H1 (cell line): ENCODE data around the gene SPRR3. TPM values are rescaled to one million over a fixed set of nuclear protein-coding genes. Genes with fewer than 3 reads are reported as not detected.
A peak's percentile ranks its signal among the peaks of the same experiment; 100 is the strongest.

Experiments
- CTCF ChIA-PET: fragments of 300-600 bp; sonication (Branson Sonifier 250); formaldehyde crosslinking; loops from one replicate; lab custom pipeline; 2021; ENCODE audit not compliant: partially characterized antibody; lab: Charles Lee
- POLR2A ChIA-PET: fragments of 300-600 bp; sonication (Branson Sonifier 250); formaldehyde crosslinking; loops from one replicate; lab custom pipeline; 2021; ENCODE audit warnings: inconsistent platforms; ENCODE audit not compliant: partially characterized antibody; lab: Charles Lee
- DNase-seq, 2 experiments: peaks; one replicate each; pipeline versions ENCODE4 v3.0.0 to v3.0.0-alpha.2; 2010 to 2022; ENCODE audit warnings: low spot score in 2 of 2, low read depth in 1 of 2, mixed read lengths in 1 of 2
- FAIRE-seq: peaks from 2 replicates; lab custom pipeline; 2011; peaks lifted over from hg19 to GRCh38; lab: Jason Lieb, UNC
- H2AFZ ChIP-seq: 2 replicates; pipeline ENCODE4 v1.8.1; 2012; ENCODE audit warnings: low read length, inconsistent platforms
- H2AK5ac ChIP-seq: 2 replicates; pipeline ENCODE4 v1.6.1; 2013; ENCODE audit warnings: low read depth, low read length
- H2BK120ac ChIP-seq: replicated peaks from 2 replicates; pipeline ENCODE3; 2013; ENCODE audit warnings: low read depth, low read length, inconsistent platforms
- H2BK12ac ChIP-seq: 2 replicates; pipeline ENCODE4 v1.6.1; 2013; ENCODE audit warnings: low read depth, low read length
- H2BK15ac ChIP-seq: 2 replicates; pipeline ENCODE4 v1.6.1; 2013; ENCODE audit warnings: low read length
- H2BK20ac ChIP-seq: 2 replicates; pipeline ENCODE4 v1.6.1; 2013; ENCODE audit warnings: low read length
- H2BK5ac ChIP-seq: 2 replicates; pipeline ENCODE4 v1.6.1; 2013; ENCODE audit warnings: low read depth, low read length
- H3K14ac ChIP-seq: 2 replicates; pipeline ENCODE4 v1.6.1; 2013; ENCODE audit warnings: inconsistent platforms; ENCODE audit not compliant: insufficient read length
- H3K18ac ChIP-seq: 2 replicates; pipeline ENCODE4 v1.6.1; 2013; ENCODE audit warnings: low read length; ENCODE audit errors: extremely low read depth
- H3K23ac ChIP-seq: 2 replicates; pipeline ENCODE4 v1.6.1; 2013; ENCODE audit warnings: inconsistent platforms; ENCODE audit not compliant: insufficient read length
- H3K23me2 ChIP-seq: 2 replicates; pipeline ENCODE4 v1.6.1; 2013; ENCODE audit warnings: low read depth, low read length
- H3K27ac ChIP-seq: 2 replicates; pipeline ENCODE4 v1.6.1; 2011; ENCODE audit warnings: low read depth, low read length, inconsistent platforms
- H3K27me3 ChIP-seq, 4 experiments: replicated peaks in 1 of 4; 1 replicate in 1 of 4; 2 replicates in 3 of 4; pipeline versions ENCODE4 v1.6.1 to v1.8.1; 2011 to 2013; ENCODE audit warnings: low read length in 3 of 4, mild to moderate bottlenecking in 3 of 4, inconsistent platforms in 2 of 4, mixed read lengths in 2 of 4, moderate library complexity in 1 of 4; ENCODE audit not compliant: control insufficient read depth in 3 of 4, insufficient read depth in 3 of 4; ENCODE audit errors: extremely low read depth in 1 of 4
- H3K36me3 ChIP-seq, 4 experiments: 2 replicates each; pipeline versions ENCODE4 v1.6.1 to v1.8.1; 2011 to 2013; ENCODE audit warnings: mild to moderate bottlenecking in 4 of 4, low read length in 3 of 4, moderate library complexity in 2 of 4, control low read depth in 1 of 4, inconsistent platforms in 1 of 4; ENCODE audit not compliant: insufficient read depth in 4 of 4, control insufficient read depth in 2 of 4
- H3K4ac ChIP-seq: replicated peaks from 2 replicates; pipeline ENCODE3; 2013; ENCODE audit warnings: low read length, low read depth, mixed read lengths, inconsistent platforms; ENCODE audit not compliant: insufficient read length
- H3K4me1 ChIP-seq, 4 experiments: replicated peaks in 1 of 4; 1 replicate in 1 of 4; 2 replicates in 3 of 4; pipeline versions ENCODE4 v1.6.1 to v1.8.1; 2011 to 2013; ENCODE audit warnings: low read length in 3 of 4, inconsistent platforms in 2 of 4, mixed read lengths in 1 of 4; ENCODE audit not compliant: insufficient read depth in 4 of 4, control insufficient read depth in 3 of 4
- H3K4me2 ChIP-seq, 2 experiments: 2 replicates each; pipeline versions ENCODE4 v1.6.1 to v1.8.1; 2011 to 2013; ENCODE audit warnings: low read depth in 2 of 2, low read length in 2 of 2, control low read depth in 1 of 2, inconsistent platforms in 1 of 2, mild to moderate bottlenecking in 1 of 2; ENCODE audit not compliant: insufficient read depth in 1 of 2
- H3K4me3 ChIP-seq, 4 experiments: fragments of 200-600, 300-600 bp in 1 of 4; sonication (generic), shearing (Covaris generic), sonication (Bioruptor Twin) in 1 of 4; 2 replicates each; pipeline versions ENCODE4 v1.5.1 to v1.8.1; 2011 to 2016; ENCODE audit warnings: low read length in 4 of 4, low read depth in 3 of 4, control low read depth in 2 of 4, inconsistent platforms in 2 of 4, mild to moderate bottlenecking in 2 of 4, mixed read lengths in 1 of 4, moderate library complexity in 1 of 4; ENCODE audit not compliant: insufficient read depth in 2 of 4; ENCODE audit errors: extremely low read depth in 1 of 4
- H3K56ac ChIP-seq: replicated peaks from 2 replicates; pipeline ENCODE3; 2013; ENCODE audit warnings: low read depth, mild to moderate bottlenecking, mixed read lengths, low read length, inconsistent platforms; ENCODE audit not compliant: insufficient read length
- H3K79me1 ChIP-seq: 2 replicates; pipeline ENCODE4 v1.6.1; 2013; ENCODE audit warnings: low read depth, low read length, control low read depth
- H3K79me2 ChIP-seq, 2 experiments: 2 replicates each; pipeline versions ENCODE4 v1.6.1 to v1.8.1; 2012 to 2013; ENCODE audit warnings: low read length in 2 of 2, mild to moderate bottlenecking in 2 of 2, inconsistent platforms in 1 of 2; ENCODE audit not compliant: insufficient read depth in 2 of 2, control insufficient read depth in 1 of 2
- H3K9ac ChIP-seq, 4 experiments: replicated peaks in 1 of 4; 1 replicate in 1 of 4; 2 replicates in 3 of 4; pipeline versions ENCODE4 v1.6.1 to v1.8.1; 2011 to 2013; ENCODE audit warnings: low read depth in 3 of 4, low read length in 3 of 4, control low read depth in 2 of 4, mild to moderate bottlenecking in 2 of 4, moderate library complexity in 2 of 4, inconsistent platforms in 1 of 4; ENCODE audit errors: extremely low read depth in 1 of 4
- H3K9me3 ChIP-seq, 2 experiments: 2 replicates each; pipeline versions ENCODE4 v1.6.1 to v1.8.1; 2012 to 2013; ENCODE audit warnings: mild to moderate bottlenecking in 2 of 2, moderate library complexity in 2 of 2, control low read depth in 1 of 2, inconsistent platforms in 1 of 2, low read depth in 1 of 2, low read length in 1 of 2, mixed read lengths in 1 of 2; ENCODE audit not compliant: insufficient read depth in 2 of 2
- H4K20me1 ChIP-seq, 2 experiments: replicated peaks in 1 of 2; 2 replicates each; pipeline versions ENCODE3 to v1.8.1; 2011 to 2013; ENCODE audit warnings: inconsistent platforms in 2 of 2, low read length in 2 of 2, mild to moderate bottlenecking in 1 of 2; ENCODE audit not compliant: insufficient read depth in 2 of 2, control insufficient read depth in 1 of 2
- H4K5ac ChIP-seq: 2 replicates; pipeline ENCODE4 v1.6.1; 2013; ENCODE audit warnings: low read length, low read depth, mixed read lengths, inconsistent platforms; ENCODE audit not compliant: insufficient read length
- H4K8ac ChIP-seq: 2 replicates; pipeline ENCODE4 v1.8.0; 2013; ENCODE audit warnings: mild to moderate bottlenecking, moderate library complexity, low read length, inconsistent platforms; ENCODE audit not compliant: insufficient read depth; ENCODE audit errors: extremely low read depth
- H4K91ac ChIP-seq: replicated peaks from 2 replicates; pipeline ENCODE3; 2013; ENCODE audit warnings: low read length, mixed read lengths, inconsistent platforms; ENCODE audit not compliant: insufficient read length
- CEBPB ChIP-seq: IDR thresholded peaks from 2 replicates; pipeline ENCODE4 v1.6.1; 2012; ENCODE audit warnings: low read depth, low read length
- EGR1 ChIP-seq: IDR thresholded peaks from 2 replicates; pipeline ENCODE4 v1.6.1; 2011; ENCODE audit warnings: low read depth, low read length, borderline replicate concordance
- EP300 ChIP-seq, 2 experiments: IDR thresholded peaks; 1 replicate in 1 of 2; 2 replicates in 1 of 2; pipeline ENCODE4 v1.6.1; 2011 to 2012; ENCODE audit warnings: low read depth in 2 of 2, low read length in 2 of 2, mild to moderate bottlenecking in 2 of 2, borderline replicate concordance in 1 of 2, inconsistent platforms in 1 of 2, moderate library complexity in 1 of 2
- HDAC2 ChIP-seq, 2 experiments: fragments of 300-600 bp in 1 of 2; sonication (generic) in 1 of 2; IDR thresholded peaks; 2 replicates each; pipeline ENCODE4 v1.6.1; 2011 to 2012; ENCODE audit warnings: low read depth in 2 of 2, low read length in 2 of 2, mild to moderate bottlenecking in 2 of 2, moderate library complexity in 2 of 2, borderline replicate concordance in 1 of 2, inconsistent platforms in 1 of 2
- HDAC6 ChIP-seq: IDR thresholded peaks from one replicate; pipeline ENCODE4 v1.7.1; 2012; ENCODE audit warnings: low read depth, mild to moderate bottlenecking, inconsistent platforms, low read length, moderate library complexity
- JUND ChIP-seq: IDR thresholded peaks from 2 replicates; pipeline ENCODE4 v1.6.1; 2011; ENCODE audit warnings: mild to moderate bottlenecking, improper control_type of control experiment, low read length
- KDM4A ChIP-seq: IDR thresholded peaks from one replicate; pipeline ENCODE4 v1.7.1; 2012; ENCODE audit warnings: low read depth, mild to moderate bottlenecking, moderate library complexity, low read length, inconsistent platforms; ENCODE audit not compliant: severe bottlenecking
- POLR2AphosphoS5 ChIP-seq: IDR thresholded peaks from 2 replicates; pipeline ENCODE4 v1.6.1; 2011; ENCODE audit warnings: low read depth, low read length
- POU5F1 ChIP-seq: IDR thresholded peaks from 2 replicates; pipeline ENCODE4 v1.6.1; 2011; ENCODE audit warnings: low read depth, mild to moderate bottlenecking, low read length, moderate library complexity
- SP2 ChIP-seq: IDR thresholded peaks from 2 replicates; pipeline ENCODE4 v1.6.1; 2012; ENCODE audit warnings: mild to moderate bottlenecking, low read length, inconsistent platforms
- TEAD4 ChIP-seq: IDR thresholded peaks from 2 replicates; pipeline ENCODE4 v1.6.1; 2012; ENCODE audit warnings: low read depth, low read length, inconsistent platforms, mixed read lengths
- YY1 ChIP-seq: IDR thresholded peaks from 2 replicates; pipeline ENCODE4 v1.6.1; 2011; ENCODE audit warnings: low read depth, mild to moderate bottlenecking, low read length
- ZNF274 ChIP-seq: IDR thresholded peaks from 2 replicates; pipeline ENCODE4 v1.7.0; 2012; ENCODE audit warnings: low read length, borderline replicate concordance; ENCODE audit errors: extremely low read depth
- WGBS, 2 experiments: shearing (Covaris generic) in 1 of 2; methylation state at CpG; one replicate each; pipeline versions ENCODE4 v1.1.6 to v1.1.7; 2013 to 2015; ENCODE audit warnings: low lambda C conversion rate in 2 of 2, mixed read lengths in 2 of 2, inconsistent platforms in 1 of 2, low coverage in 1 of 2, missing lambda C conversion rate in 1 of 2; ENCODE audit not compliant: insufficient replicate concordance in 2 of 2, insufficient coverage in 1 of 2, insufficient read length in 1 of 2; ENCODE audit errors: extremely low coverage in 1 of 2, missing lambda C conversion rate in 1 of 2; 5-methylcytosine and 5-hydroxymethylcytosine counted together
- polyA plus RNA-seq, 7 experiments: library from polyadenylated mRNA; depleted of rRNA in 3 of 7; stranded (reverse) in 5 of 7; unstranded in 2 of 7; fragments of >200 nt in 5 of 7; fragments of 200-250 nt in 2 of 7; gene quantifications; 1 replicate in 5 of 7; 2 replicates in 1 of 7; 4 replicates in 1 of 7; pipeline versions ENCODE4 v1.2.1 to v1.2.3, GENCODE V29; 2011 to 2013; ENCODE audit warnings: missing spikeins in 2 of 7, mixed read lengths in 2 of 7
- total RNA-seq: library from RNA; stranded (reverse); fragmentation: NEBNext Ultra II Directional; extraction: Animal tissue kit (Norgen Biotek cat#: 25700); gene quantifications from 2 replicates; pipeline ENCODE4 v1.2.1, GENCODE V29; 2021

SPRR3 gene
- total and polyA plus RNA-seq, 2 of the 8 experiments (the other 6 are each of a cell fraction or from before 2014, with no cell fraction given) = not detected

DNA sequence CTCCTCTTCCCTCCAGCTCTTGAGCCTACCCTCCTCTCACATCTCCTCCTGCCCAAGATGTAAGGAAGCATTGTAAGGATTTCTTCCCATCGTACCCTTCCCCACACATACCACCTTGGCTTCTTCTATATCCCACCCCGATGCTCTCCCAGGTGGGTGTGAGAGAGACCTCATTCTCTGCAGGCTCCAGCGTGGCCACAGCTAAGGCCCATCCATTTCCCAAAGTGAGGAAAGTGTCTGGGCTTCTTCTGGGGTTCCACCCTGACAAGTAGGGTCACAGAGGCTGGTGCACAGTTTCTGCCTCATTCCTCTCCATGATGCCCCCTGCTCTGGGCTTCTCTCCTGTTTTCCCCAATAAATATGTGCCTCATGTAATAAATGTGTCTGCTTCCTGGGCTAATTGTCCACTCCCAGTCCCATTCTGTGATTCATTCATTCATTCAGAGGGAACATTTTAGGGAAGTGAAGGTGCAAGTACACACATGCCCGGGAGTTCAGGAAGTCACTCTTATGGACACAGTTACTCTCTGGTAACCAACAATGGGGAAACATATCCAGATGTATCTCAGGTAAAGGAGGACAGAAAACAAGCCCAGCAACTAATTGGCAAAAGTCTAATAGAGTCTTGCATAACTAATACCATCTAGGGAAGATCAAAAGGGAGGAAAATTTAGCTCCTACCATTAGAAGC lies 29.2 kb upstream of the SPRR3 start:
- Histone ChIP-seq H3K36me3 (no peaks in the 10 kb centered on the region), H3K4me3 (no peak overlapping the region), H3K4me2 (no peak overlapping the region), H3K23ac (no peak overlapping the region), H2BK5ac (no peak overlapping the region), H2BK120ac (no peak overlapping the region), H3K56ac (no peak overlapping the region), H2BK15ac (no peak overlapping the region), H2AFZ (no peak overlapping the region), H3K27me3 (no peaks in the 10 kb centered on the region; a peak in 1 of 7 replicates), H3K4me1 (no peaks in the 10 kb centered on the region), H3K9ac (no peak overlapping the region), H3K4ac (no peak overlapping the region), H2BK20ac (no peak overlapping the region), H2AK5ac (no peak overlapping the region), H3K27ac (no peak overlapping the region), H2BK12ac (no peak overlapping the region), H3K79me1 (no peaks in the 10 kb centered on the region), H4K91ac (no peak overlapping the region), H3K79me2 (no peaks in the 10 kb centered on the region), H4K20me1 (no peaks in the 10 kb centered on the region), H3K23me2 (no peaks in the 10 kb centered on the region), H4K5ac (no peak overlapping the region), H3K18ac (no peak overlapping the region), H4K8ac (no peak overlapping the region; the same call in 1 of the 2 replicates), H3K14ac (no peak overlapping the region), H3K9me3 (peaks cover 0 to 4% of the 10 kb centered on the region in 2 experiments; a peak in 1 of 4 replicates)
- 95% methylated on average over 4 of the region's 4 CpGs; no CpG with 5 or more reads in 1 of the 2 experiments for WGBS, 2 experiments
- ChIA-PET POLR2A (interaction anchor here (1.4 kb wide), 1 partner anchor 12 kb away, joined by 3 read pairs; the partner anchor contains the start of gene SPRR1A), CTCF (no interaction called here)
- FAIRE-seq (no peak), DNase-seq (peak in 1 of 2 experiments; percentile 3)
- no peak for TF ChIP-seq HDAC2 (IDR thresholded peaks at IDR 0.05; ENCODE audit: borderline replicate concordance in 1 of 2, low read depth in 2 of 2, low read length in 2 of 2)
- no peak for TF ChIP-seq JUND
- no peak for TF ChIP-seq EP300 (IDR thresholded peaks at IDR 0.05; ENCODE audit: borderline replicate concordance in 1 of 2, low read depth in 2 of 2, low read length in 2 of 2)
- no peak for TF ChIP-seq POLR2AphosphoS5
- TF ChIP-seq KDM4A = no peak
- no peak for TF ChIP-seq POU5F1
- TF ChIP-seq HDAC6 = no peak
- TF ChIP-seq SP2 = no peak
- TF ChIP-seq ZNF274 = no peak
- TF ChIP-seq CEBPB = no peak
- TF ChIP-seq EGR1 = no peak
- no peak for TF ChIP-seq YY1
- TF ChIP-seq TEAD4 = no peak
